ENCODE results near the gene ERGIC1. TPM values are rescaled to one million over a fixed set of nuclear protein-coding genes. Genes with fewer than 3 reads are reported as not detected.

Gene ERGIC1
- total and polyA plus RNA-seq, 2 of the 8 experiments (the other 6 are each of a cell fraction or from before 2014, with no cell fraction given), result 95.3 to 106 TPM

GRCh38 chr5:172940268-172941066 lies 106.4 kb downstream of the ERGIC1 start (continued):
- TF ChIP-seq HDAC2 (IDR thresholded peaks at IDR 0.05; ENCODE audit: borderline replicate concordance in 1 of 2, low read depth in 2 of 2, low read length in 2 of 2) (no peak), SP2 (IDR thresholded peaks at IDR 0.05; ENCODE audit: low read length) (no peak), ATF3 (IDR thresholded peaks at IDR 0.05; ENCODE audit: insufficient read depth, low read depth, low read length) (no peak), EGR1 (IDR thresholded peaks at IDR 0.05; ENCODE audit: borderline replicate concordance, low read depth, low read length) (no peak), MAFK (IDR thresholded peaks at IDR 0.05; ENCODE audit: low read depth, low read length) (no peak), RFX5 (IDR thresholded peaks at IDR 0.05; ENCODE audit: borderline replicate concordance, low read depth, low read length) (no peak), GTF2F1 (IDR thresholded peaks at IDR 0.05; ENCODE audit: borderline replicate concordance, low read depth, low read length) (no peak), TAF7 (optimal IDR thresholded peaks at IDR 0.05; ENCODE audit: borderline replicate concordance, low read depth, low read length) (no peak)
